ENCODE results near the gene CLCN5. TPM values are rescaled to one million over a fixed set of nuclear protein-coding genes. Genes with fewer than 3 reads are reported as not detected.

Gene CLCN5
- total RNA-seq, 1 experiment from 2014 or later: 4.9 TPM

DNA sequence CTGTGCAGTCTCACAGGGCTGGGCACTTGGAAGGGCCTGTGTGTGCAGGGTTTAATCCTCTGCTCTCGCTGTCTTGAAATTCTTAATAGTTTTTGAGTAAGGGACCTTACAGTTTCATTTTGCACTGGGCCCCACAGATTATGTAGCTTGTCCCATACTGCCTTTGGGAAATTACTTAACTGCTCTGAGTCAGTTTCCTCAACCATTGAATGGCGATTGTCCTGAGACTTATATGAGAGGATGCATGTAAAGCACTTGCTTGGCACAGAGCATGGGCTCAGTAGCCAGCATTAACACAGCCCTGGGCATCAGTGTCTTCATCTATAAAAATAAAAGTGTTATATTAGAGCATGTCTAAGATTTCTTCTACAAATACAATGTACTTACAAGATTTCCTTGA is 55.8 kb downstream of the CLCN5 start:
- CTCF ChIA-PET: no interaction called here
- no peak overlapping the region for H3K27ac Mint-ChIP-seq (ENCODE audit: low read depth, unreplicated experiment)
- peaks cover 39% of the 10 kb centered on the region for H3K27me3 Mint-ChIP-seq (ENCODE audit: insufficient read depth, unreplicated experiment)
- intact Hi-C loops (cut with micrococcal nuclease): no loop called here
- TF ChIP-seq, protein P1, sequence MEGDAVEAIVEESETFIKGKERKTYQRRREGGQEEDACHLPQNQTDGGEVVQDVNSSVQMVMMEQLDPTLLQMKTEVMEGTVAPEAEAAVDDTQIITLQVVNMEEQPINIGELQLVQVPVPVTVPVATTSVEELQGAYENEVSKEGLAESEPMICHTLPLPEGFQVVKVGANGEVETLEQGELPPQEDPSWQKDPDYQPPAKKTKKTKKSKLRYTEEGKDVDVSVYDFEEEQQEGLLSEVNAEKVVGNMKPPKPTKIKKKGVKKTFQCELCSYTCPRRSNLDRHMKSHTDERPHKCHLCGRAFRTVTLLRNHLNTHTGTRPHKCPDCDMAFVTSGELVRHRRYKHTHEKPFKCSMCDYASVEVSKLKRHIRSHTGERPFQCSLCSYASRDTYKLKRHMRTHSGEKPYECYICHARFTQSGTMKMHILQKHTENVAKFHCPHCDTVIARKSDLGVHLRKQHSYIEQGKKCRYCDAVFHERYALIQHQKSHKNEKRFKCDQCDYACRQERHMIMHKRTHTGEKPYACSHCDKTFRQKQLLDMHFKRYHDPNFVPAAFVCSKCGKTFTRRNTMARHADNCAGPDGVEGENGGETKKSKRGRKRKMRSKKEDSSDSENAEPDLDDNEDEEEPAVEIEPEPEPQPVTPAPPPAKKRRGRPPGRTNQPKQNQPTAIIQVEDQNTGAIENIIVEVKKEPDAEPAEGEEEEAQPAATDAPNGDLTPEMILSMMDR (IDR thresholded peaks at IDR 0.05; ENCODE audit: unreplicated experiment): no peak
- no peak overlapping the region for H3K4me3 Mint-ChIP-seq (ENCODE audit: unreplicated experiment)
- H3K4me1 Mint-ChIP-seq (ENCODE audit: insufficient read depth, unreplicated experiment): peaks cover 6% of the 10 kb centered on the region
- H3K36me3 Mint-ChIP-seq (ENCODE audit: insufficient read depth, unreplicated experiment): no peaks in the 10 kb centered on the region
- BruUV-seq (replicated peaks): no TSS peak
- POLR2A ChIA-PET: interaction anchor here (0.5 kb wide), 1 partner anchor 47 kb away, joined by 3 read pairs; no protein-coding TSS in a partner anchor
- peak; percentile 32 for DNase-seq (ENCODE audit: unreplicated experiment)
- no peaks in the 10 kb centered on the region for H3K9me3 Mint-ChIP-seq (ENCODE audit: unreplicated experiment)

DNA sequence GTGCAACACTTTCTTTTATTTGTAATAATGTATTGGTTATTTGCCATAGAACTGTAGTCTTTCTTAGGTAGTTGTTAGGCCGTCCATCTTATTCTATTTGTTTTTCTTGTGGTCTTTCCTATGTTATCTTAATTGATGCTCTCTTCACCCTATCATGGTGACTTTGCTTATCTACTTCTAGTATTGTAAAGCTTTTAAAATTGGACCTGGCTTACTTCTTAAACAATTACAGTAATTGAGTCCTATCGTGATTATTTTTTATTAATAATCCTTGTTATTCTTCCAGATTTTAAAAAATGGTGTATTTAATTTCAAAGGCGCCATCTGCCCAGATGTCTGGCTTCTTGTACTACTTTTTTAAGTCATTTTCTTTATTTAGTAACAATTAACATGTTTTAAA is 63.7 kb downstream of the CLCN5 start:
- Mint-ChIP-seq H3K27me3 (ENCODE audit: insufficient read depth, unreplicated experiment) (peaks cover 32% of the 10 kb centered on the region), H3K36me3 (ENCODE audit: insufficient read depth, unreplicated experiment) (no peaks in the 10 kb centered on the region), H3K4me1 (ENCODE audit: insufficient read depth, unreplicated experiment) (peaks cover 5% of the 10 kb centered on the region), H3K9me3 (ENCODE audit: unreplicated experiment) (no peaks in the 10 kb centered on the region), H3K4me3 (ENCODE audit: unreplicated experiment) (no peak overlapping the region), H3K27ac (ENCODE audit: low read depth, unreplicated experiment) (no peak overlapping the region)
- intact Hi-C loops (cut with micrococcal nuclease): no loop called here
- ChIA-PET CTCF (no interaction called here), POLR2A (no interaction called here)
- no TSS peak for BruUV-seq (replicated peaks)
- no peak for DNase-seq (ENCODE audit: unreplicated experiment)
- TF ChIP-seq, protein P1 (IDR thresholded peaks at IDR 0.05; ENCODE audit: unreplicated experiment): no peak

GRCh38 chrX:49987651-49988050 is 65.3 kb downstream of the CLCN5 start:
- CTCF ChIA-PET: no interaction called here
- DNase-seq (ENCODE audit: unreplicated experiment): no peak
- no peaks in the 10 kb centered on the region for H3K36me3 Mint-ChIP-seq (ENCODE audit: insufficient read depth, unreplicated experiment)
- POLR2A ChIA-PET: no interaction called here
- peaks cover 34% of the 10 kb centered on the region for H3K27me3 Mint-ChIP-seq (ENCODE audit: insufficient read depth, unreplicated experiment)
- H3K4me1 Mint-ChIP-seq (ENCODE audit: insufficient read depth, unreplicated experiment): no peaks in the 10 kb centered on the region
- TF ChIP-seq, protein P1 (IDR thresholded peaks at IDR 0.05; ENCODE audit: unreplicated experiment): no peak
- no peak overlapping the region for H3K4me3 Mint-ChIP-seq (ENCODE audit: unreplicated experiment)
- H3K9me3 Mint-ChIP-seq (ENCODE audit: unreplicated experiment): no peaks in the 10 kb centered on the region
- intact Hi-C loops (cut with micrococcal nuclease): no loop called here
- BruUV-seq (replicated peaks): no TSS peak
- no peak overlapping the region for H3K27ac Mint-ChIP-seq (ENCODE audit: low read depth, unreplicated experiment)

- intact Hi-C loops (cut with micrococcal nuclease): no loop called here
- CTCF ChIA-PET: no interaction called here
- DNase-seq (ENCODE audit: unreplicated experiment): no peak
These were observed 65.7 kb downstream of the CLCN5 start for GRCh38 chrX:49988143-49988542.

More at GRCh38 chrX:49988143-49988542, 65.7 kb downstream of the CLCN5 start:
- TF ChIP-seq, protein P1 (IDR thresholded peaks at IDR 0.05; ENCODE audit: unreplicated experiment): no peak
- no TSS peak for BruUV-seq (replicated peaks)
- no peak overlapping the region for H3K27ac Mint-ChIP-seq (ENCODE audit: low read depth, unreplicated experiment)
- peaks cover 39% of the 10 kb centered on the region for H3K27me3 Mint-ChIP-seq (ENCODE audit: insufficient read depth, unreplicated experiment)
- POLR2A ChIA-PET: no interaction called here
- H3K36me3 Mint-ChIP-seq (ENCODE audit: insufficient read depth, unreplicated experiment): no peaks in the 10 kb centered on the region
- H3K9me3 Mint-ChIP-seq (ENCODE audit: unreplicated experiment): no peaks in the 10 kb centered on the region
- no peaks in the 10 kb centered on the region for H3K4me1 Mint-ChIP-seq (ENCODE audit: insufficient read depth, unreplicated experiment)
- H3K4me3 Mint-ChIP-seq (ENCODE audit: unreplicated experiment): no peak overlapping the region

Data from MCF 10A (cell line).